GM19023 (cell line): ENCODE measurements around the gene PLP2.
"Not testable (repeated sequence)": the region's sequence is repeated elsewhere in the genome, so short reads cannot be mapped to it uniquely, and the experiment has no call there.

Source experiments
- ATAC-seq: cut with Tn5 transposase; IDR thresholded peaks from one replicate; pipeline ENCODE4 v1.9.1; 2021; ENCODE audit warnings: mild to moderate bottlenecking, moderate library complexity; ENCODE audit not compliant: unreplicated experiment

Gene PLP2

GRCh38 chrX:49163555-49164419, 7.9 kb upstream of the PLP2 start:
- ATAC-seq = peak; percentile 61

GRCh38 chrX:49164589-49165360, 6.9 kb upstream of the PLP2 start:
- no peak for ATAC-seq

- ATAC-seq = peak; percentile 27
Measured at GRCh38 chrX:49165901-49166881, 5.5 kb upstream of the PLP2 start.

GRCh38 chrX:49166914-49167739, 4.6 kb upstream of the PLP2 start:
- no peak for ATAC-seq

GRCh38 chrX:49167740-49168108, 4.0 kb upstream of the PLP2 start:
- ATAC-seq = no peak

- ATAC-seq = peak; percentile 70
Measured at GRCh38 chrX:49172280-49172780, 632 bp downstream of the PLP2 start.

GRCh38 chrX:49173544-49173943, 1.8 kb downstream of the PLP2 start:
- ATAC-seq = not testable (repeated sequence)

GRCh38 chrX:49174723-49175122, 3.0 kb downstream of the PLP2 start:
- no peak for ATAC-seq

GRCh38 chrX:49175435-49176274, 4.0 kb downstream of the PLP2 start:
- no peak for ATAC-seq

GRCh38 chrX:49176421-49177326, 5.0 kb downstream of the PLP2 start:
- no peak for ATAC-seq

GRCh38 chrX:49177338-49177833, 5.7 kb downstream of the PLP2 start:
- no peak for ATAC-seq

GRCh38 chrX:49177873-49178480, 6.3 kb downstream of the PLP2 start:
- ATAC-seq = no peak

GRCh38 chrX:49178537-49178936, 6.8 kb downstream of the PLP2 start:
- no peak for ATAC-seq

- ATAC-seq = no peak
Measured at GRCh38 chrX:49179358-49179757, 7.7 kb downstream of the PLP2 start.

- ATAC-seq = no peak
Measured at GRCh38 chrX:49183701-49184281, 12.1 kb downstream of the PLP2 start.

GRCh38 chrX:49184294-49185281, 12.9 kb downstream of the PLP2 start:
- ATAC-seq = peak; percentile 42
